Measurements from ENCODE around the gene MS4A14.
"Not testable (repeated sequence)": the region's sequence is repeated elsewhere in the genome, so short reads cannot be mapped to it uniquely, and the experiment has no call there.

MS4A14 gene

GRCh38 chr11:60390419-60390818 lies 5.8 kb upstream of the MS4A14 start:
- DNase-seq (ENCODE audit: low spot score): no peak

- no peak for DNase-seq (ENCODE audit: low spot score)
Measured at GRCh38 chr11:60392361-60392760, 3.9 kb upstream of the MS4A14 start.

GRCh38 chr11:60393016-60393415 lies 3.2 kb upstream of the MS4A14 start:
- DNase-seq (ENCODE audit: low spot score): no peak

GRCh38 chr11:60394666-60395380 lies 1.4 kb upstream of the MS4A14 start:
- DNase-seq (ENCODE audit: low spot score): no peak

GRCh38 chr11:60396799-60397198 lies 540 bp downstream of the MS4A14 start:
- DNase-seq (ENCODE audit: low spot score): no peak

GRCh38 chr11:60420015-60420414 lies 23.8 kb downstream of the MS4A14 start:
- no peak for DNase-seq (ENCODE audit: low spot score)

GRCh38 chr11:60422609-60423008 lies 26.4 kb downstream of the MS4A14 start:
- no peak for DNase-seq (ENCODE audit: low spot score)

- DNase-seq (ENCODE audit: low spot score): no peak
Measured at GRCh38 chr11:60428517-60428916, 32.3 kb downstream of the MS4A14 start.

GRCh38 chr11:60429272-60429671 lies 33.0 kb downstream of the MS4A14 start, which contains the start of gene MS4A5:
Gene MS4A5, plus strand, starts transcription at chr11:60429572. Its CDS starts 103 bp downstream, at chr11:60429675.
- DNase-seq (ENCODE audit: low spot score): no peak

GRCh38 chr11:60431251-60431650 lies 35.0 kb downstream of the MS4A14 start:
- DNase-seq (ENCODE audit: low spot score): no peak

GRCh38 chr11:60433401-60433800 lies 37.1 kb downstream of the MS4A14 start:
- no peak for DNase-seq (ENCODE audit: low spot score)

GRCh38 chr11:60447070-60447469 lies 50.8 kb downstream of the MS4A14 start:
- DNase-seq (ENCODE audit: low spot score): no peak

- no peak for DNase-seq (ENCODE audit: low spot score)
Measured at GRCh38 chr11:60447846-60448245, 51.6 kb downstream of the MS4A14 start.

- DNase-seq (ENCODE audit: low spot score): not testable (repeated sequence)
Measured at GRCh38 chr11:60451185-60451584, 54.9 kb downstream of the MS4A14 start.

- DNase-seq (ENCODE audit: low spot score): no peak
Measured at GRCh38 chr11:60454212-60454611, 58.0 kb downstream of the MS4A14 start.

GRCh38 chr11:60455531-60456042 lies 59.3 kb downstream of the MS4A14 start, which contains the start of gene MS4A1:
Gene MS4A1, plus strand, starts transcription at chr11:60455847. Its CDS starts 6,528 bp downstream, at chr11:60462375.
- no peak for DNase-seq (ENCODE audit: low spot score)

- no peak for DNase-seq (ENCODE audit: low spot score)
Measured at GRCh38 chr11:60457576-60457975, 61.3 kb downstream of the MS4A14 start.

- DNase-seq (ENCODE audit: low spot score): no peak
Measured at GRCh38 chr11:60459345-60459744, 63.1 kb downstream of the MS4A14 start.

All from RKO (cell line).